Skin of body (tissue), 2 donors: ENCODE data around the gene CACNG1. TPM values are rescaled to one million over a fixed set of nuclear protein-coding genes. Genes with fewer than 3 reads are reported as not detected.

ENCODE experiments used
- DNase-seq: peaks from one replicate; lab custom pipeline; 2025; lab: John Stamatoyannopoulos, UW
- total RNA-seq: library from RNA; depleted of rRNA; stranded (reverse); fragments of >200 nt; gene quantifications from one replicate; pipeline ENCODE4 v1.2.3, GENCODE V29; 2014

CACNG1 gene
- total RNA-seq, 1 donor from 2014 or later = 5.4 TPM

DNA sequence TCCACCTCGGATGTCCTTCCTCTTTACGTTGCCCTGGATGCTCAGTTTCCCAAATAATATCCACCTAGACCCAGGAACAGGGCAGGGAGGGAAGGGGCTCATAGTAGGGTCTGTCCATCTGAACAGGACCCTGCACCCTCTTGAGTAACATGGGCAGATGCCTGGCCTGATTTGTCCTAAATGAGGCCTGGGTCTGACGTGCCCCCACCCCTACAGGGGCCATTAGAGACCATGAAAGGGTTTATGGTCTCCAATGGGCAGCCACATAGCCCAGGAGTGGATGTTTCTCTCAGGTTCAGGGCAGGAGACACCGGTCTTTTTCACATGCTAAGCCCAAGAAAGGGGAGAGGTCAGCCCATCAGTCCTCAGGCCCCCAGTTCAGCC, 6.8 kb downstream of the CACNG1 start:
- DNase-seq = no peak

DNA sequence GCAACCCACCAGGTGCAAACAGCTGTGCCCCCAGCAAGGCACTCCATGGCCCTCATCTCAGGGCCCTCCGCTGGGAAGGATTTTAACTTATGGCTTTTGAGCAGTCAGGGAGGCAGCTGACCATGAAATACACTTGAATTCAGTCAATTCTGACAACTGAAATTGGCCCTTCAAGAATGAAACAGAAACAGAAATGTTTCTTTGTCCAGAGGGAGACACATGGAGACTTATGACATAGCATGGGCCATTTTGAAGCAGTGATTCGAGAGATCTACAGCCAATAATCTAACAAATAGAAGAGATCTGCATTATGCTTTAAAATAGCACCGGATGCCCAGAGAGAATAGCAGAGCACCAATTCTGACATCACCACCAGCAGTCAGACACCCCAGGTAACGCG, 7.5 kb downstream of the CACNG1 start:
- no peak for DNase-seq

DNA sequence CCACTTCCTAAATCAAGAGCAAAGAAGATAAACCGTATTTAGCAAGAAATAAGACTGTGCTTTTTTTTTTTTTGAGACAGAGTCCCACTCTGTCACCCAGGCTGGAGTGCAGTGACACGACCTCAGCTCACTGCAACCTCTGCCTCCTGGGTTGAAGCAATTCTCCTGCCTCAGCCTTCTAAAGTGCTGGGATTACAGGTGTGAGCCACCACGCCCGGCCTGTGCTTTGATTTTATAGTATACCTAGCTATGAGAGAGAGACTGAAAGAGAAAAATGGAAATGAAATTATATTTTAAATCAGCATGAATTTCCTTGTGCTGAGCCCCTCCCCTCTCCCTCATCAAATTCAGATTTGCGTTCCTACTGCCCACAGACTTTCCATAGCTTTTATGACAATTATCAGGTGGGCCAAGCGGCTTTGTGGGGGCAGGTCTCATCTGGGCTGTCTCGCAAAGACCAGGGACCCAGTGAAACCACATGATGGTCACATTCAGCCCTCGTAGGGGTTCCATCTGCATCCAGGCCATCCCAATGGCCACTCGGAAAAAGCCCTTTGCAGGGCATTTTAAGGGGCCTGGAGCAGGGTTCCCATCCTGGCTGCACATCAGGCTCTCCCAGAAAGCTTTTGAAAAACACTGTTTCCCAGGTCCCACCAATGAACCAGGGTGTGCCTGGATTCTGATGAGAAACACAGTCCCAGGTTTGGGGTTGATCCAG, 8.5 kb downstream of the CACNG1 start:
- DNase-seq = no peak

DNA sequence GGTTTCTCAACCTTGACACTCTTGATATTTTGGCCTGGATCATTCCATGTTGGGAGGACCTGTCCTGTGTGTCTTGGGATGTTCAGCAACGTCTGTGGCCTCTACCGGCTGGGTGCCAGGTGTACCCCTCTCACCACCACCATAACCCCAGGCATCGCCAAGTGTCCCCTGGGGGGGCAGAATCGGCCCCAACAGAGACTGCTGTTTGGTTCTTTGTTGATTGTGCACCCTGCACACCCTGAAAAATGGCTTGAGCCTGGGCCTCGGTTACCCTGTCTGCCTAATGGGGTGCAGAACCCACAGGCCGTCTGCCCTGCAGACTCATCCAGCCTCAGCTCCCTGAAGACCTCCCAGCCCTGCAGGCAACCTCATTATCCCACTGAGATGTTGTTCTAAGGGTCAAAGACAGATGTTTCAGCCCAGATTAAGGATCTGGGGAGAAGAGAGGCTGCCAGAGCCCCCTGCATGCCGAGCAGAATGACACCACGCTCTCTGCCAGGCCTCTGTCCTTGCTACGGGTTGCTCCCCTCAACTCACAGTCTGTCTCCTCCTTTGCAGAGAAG, 9.2 kb downstream of the CACNG1 start:
- DNase-seq = no peak

DNA sequence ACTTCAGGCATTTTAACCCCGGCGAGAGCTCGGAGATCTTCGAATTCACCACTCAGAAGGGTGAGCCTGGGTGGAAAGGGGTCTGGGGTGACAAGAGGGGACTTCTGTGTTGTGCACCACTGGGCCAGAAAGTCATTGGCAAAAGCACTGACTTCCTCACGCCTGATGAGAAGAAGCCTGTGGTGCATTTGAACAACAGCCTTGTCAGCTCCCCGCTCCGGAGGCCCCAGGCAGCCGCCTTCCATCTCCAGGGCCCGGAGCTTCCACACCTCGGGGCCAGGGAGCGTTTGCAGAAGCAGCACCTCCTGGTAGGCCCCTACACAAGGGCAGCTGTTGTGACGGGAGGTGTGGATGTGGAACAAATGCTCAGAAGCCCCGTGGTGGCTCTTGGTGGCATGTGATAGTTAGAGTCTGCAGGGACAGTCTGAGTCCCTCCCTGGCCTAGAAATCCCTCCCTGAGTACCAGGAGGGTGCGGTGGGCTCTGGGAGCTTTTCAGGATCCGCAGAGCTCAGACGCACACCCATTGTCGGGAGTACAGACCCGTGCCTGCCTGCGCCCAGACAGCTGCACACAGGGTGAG, 9.7 kb downstream of the CACNG1 start:
- no peak for DNase-seq

DNA sequence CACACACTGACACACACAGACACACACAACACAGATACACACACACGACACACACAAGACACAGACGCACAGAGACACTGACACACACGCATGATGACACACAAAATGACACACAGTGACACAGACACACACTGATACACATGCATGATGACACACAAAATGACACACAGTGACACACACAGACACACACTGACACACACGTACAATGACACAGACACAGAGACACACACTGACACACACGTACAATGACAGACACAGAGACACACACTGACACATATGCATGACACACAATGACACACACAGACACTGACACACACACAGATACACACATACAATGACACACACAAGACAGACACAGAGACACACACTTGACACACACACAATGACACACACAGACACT, 10.3 kb downstream of the CACNG1 start:
- no peak for DNase-seq

DNA sequence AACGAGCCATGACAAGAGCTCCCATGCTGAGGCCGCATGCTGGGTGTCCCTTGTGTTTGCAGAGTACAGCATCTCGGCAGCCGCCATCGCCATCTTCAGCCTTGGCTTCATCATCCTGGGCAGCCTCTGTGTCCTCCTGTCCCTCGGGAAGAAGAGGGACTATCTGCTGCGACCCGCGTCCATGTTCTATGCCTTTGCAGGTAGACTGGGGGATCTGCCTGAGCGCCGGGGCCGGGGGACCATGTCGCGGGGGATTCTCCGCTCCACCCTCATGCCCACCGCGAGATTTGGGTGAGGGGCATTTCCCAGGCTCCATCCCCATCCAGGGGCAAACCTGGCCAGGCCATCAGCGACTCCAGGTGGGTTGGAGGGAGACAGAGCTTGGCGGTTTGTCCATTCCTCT, 10.7 kb downstream of the CACNG1 start:
- DNase-seq = no peak

DNA sequence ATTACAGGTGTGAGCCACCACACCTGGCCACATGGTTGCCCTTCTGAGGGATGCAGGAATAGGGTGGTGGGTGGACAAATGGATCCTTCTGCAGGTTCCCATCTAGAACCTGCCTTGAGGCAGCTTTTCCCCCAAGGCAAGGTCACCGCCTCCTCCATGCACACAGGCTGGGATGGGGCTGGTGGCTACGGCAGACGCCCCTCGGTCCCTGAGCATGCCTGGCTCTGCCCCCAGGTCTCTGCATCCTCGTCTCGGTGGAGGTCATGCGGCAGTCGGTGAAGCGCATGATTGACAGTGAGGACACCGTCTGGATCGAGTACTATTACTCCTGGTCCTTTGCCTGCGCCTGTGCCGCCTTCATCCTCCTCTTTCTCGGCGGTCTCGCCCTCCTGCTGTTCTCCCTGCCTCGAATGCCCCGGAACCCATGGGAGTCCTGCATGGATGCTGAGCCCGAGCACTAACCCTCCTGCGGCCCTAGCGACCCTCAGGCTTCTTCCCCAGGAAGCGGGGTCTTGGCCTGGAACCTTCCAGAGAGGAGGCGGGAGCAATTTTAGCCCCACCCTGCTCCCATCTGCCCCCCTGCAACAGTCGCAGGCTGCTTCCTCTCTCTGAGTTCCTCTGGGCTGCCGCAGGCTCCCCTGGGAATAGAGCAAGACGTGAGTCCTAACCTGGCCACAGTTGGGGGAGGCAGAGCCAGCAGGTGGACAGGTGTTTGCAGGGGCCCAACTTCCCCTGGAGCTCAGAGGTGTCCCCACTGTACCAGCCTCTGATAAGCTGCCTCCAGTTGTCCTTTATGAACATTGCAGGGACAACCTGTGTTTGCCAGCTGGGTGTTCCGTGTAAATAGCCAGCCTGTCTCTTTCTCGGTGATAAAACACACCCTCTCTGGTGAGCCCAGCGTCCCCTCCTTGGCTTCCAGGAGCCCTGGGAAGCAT, 11.7 kb downstream of the CACNG1 start:
- DNase-seq = no peak

DNA sequence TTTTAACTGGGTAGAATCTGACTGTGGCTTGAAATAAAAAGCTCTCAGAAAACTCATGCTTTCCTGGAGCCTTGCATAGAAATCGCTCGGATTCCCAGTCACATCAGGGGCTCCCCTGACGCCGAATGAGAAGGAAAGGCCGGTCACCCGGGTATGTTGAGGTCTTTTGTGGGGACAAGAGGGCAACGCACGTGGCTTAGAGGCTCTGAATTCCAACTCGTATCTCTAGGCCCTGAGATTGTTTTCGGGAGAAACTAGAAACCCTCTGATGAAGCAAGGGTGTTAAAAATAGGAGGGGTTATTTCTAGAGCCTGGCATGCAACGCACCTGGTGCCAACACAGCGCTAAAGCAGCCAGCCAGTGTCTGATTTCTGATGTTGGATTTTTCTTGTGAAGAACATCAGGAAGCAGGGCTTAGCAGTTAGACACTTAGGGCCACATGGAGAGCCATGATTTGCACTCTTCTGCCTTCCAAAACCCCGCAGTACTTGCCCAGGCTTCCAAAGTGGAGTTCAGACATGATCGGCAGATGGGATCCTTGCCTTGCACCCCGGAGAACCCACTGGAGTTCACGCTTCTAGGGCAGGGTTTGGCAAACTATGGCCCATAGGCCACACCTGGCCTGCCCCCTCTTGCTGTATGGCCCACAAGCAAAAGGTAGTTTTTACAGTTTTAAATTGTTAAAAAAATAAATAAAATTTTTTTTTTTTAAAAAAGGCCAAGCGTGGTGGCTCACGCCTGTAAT, 12.6 kb downstream of the CACNG1 start:
- no peak for DNase-seq

DNA sequence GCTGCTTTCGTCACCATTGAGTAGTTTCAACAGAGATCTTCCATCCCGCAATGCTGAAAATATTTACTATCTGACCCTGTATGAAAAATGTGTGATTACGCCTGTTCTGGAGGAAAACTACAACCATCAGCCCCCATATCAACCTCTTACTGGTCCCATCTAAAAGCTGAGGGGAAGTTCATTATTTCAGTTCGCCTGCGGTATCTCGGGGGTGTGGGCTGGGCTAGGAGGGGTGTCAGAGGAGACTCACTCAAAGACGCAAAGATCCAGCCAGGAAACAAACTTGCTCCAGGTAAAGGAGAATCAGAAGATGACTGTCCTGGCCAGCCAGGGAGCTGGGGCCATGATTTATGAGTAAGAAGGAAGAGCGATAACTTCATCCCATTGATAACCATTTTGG, 13.7 kb downstream of the CACNG1 start:
- DNase-seq = no peak

DNA sequence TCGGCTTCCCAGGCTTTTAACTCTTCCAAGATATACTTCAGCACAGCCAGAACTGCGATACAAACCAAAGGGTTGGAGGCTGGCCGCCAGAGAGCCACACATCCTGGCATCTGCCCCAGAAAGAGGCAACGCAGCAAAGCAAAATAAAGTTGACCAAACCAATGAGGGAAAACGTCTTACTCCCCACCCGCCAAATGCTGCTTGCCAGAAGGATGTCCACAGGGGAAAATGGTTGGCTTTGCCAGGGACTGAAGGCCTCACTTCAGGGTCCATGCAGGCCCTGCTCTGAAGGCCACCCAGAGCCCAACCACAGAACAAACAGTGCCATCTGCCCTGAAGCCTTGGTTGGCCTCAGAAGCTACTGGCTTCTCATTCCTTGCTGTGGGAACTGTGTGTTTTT, 15.0 kb downstream of the CACNG1 start:
- no peak for DNase-seq

DNA sequence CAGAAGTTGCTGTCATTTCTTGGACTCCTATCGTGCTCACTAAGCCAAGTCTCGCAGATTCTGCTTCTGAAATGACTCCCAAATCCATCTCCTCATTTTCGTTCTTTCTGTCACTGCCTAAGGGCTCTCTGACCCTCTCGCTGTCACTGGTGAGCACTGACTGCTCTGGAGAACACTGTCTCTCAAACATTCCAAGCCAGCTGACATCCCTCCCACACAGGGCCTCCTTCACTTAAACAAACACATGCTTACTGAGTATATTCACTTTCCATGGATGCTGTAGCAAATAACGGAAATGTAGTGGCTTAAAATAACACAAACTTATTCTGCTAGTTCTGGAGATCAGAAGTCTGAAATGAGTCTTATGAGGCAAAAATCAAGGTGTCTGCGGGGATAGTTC, 18.8 kb downstream of the CACNG1 start:
- no peak for DNase-seq

DNA sequence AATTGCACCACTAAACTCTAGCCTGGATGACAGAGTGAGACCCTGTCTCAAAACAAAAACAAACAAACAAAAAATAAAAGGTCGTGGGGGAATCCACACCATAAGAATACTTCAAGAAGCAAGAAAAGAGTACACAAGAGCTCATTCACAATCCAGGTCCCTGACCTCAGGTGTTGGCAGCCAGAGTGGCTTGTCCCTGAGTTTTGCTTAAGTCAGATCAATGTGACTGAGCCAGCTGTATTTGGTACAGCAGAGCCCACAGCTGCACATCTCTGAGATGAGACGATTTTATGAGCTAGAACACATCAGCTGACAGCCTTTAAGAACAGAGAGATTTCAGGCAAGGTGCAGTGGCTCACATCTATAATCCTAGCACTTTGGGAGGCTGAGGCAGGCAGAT, 22.4 kb downstream of the CACNG1 start:
- no peak for DNase-seq

DNA sequence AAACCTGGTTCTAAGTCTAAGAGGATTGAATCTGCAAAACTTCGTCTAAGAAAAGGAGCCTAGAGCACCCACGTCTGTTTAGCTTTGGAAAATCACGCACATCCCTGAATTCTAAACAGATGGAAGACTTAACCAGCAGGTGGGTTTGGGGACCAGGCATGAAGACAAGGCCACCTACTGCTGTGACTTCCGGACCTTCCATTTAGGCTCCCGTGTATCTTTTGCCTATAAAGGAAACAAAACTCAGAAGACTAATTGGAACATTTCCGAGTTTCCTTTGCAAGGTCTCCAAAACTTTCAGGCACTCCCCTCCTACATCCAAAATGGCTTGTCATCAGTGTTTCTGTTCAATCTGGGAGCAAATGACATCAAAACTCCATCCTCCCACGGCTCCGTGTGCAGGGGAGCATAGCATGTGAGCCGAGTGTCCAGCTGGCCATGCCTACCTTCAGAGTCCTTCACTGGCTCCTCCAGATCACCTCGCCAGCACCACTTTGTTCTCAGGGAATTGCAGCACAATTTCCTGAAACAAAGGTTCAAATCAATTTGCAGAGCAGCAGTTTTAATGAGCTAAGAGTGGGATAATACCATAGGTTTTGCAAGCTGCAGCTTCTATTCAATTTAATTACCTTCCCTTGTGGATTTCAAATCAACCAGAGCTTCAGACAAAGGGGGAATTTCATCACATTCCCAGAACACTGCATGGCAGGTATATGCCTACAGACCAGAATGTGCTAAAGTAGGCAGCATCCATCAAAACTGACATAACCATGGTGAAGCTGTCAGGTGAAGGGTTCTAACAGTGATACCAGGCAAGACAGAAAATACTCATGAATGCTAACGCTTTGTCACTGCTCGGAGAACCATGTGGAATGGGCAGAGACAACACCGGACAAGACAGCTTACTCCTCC, 23.5 kb downstream of the CACNG1 start:
- no peak for DNase-seq

DNA sequence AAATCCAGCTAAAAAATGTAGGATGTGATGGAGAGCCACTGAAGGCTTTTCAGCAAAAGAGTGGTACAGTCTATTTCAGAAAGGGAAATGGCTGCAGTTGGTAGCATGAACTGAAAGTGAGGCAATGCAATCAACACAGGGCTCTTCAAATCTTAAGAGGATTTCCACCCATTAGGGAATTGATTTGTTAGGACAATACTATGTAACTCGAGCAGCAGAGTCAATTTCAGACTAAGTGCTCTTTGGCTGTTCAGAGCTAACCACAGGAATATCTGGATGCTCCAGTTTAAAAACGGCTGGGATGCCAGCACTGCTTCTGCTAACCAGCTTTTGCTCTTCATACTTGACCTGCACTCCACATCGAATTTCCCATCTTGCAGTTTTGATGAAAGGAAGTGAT, 24.6 kb downstream of the CACNG1 start:
- no peak for DNase-seq

DNA sequence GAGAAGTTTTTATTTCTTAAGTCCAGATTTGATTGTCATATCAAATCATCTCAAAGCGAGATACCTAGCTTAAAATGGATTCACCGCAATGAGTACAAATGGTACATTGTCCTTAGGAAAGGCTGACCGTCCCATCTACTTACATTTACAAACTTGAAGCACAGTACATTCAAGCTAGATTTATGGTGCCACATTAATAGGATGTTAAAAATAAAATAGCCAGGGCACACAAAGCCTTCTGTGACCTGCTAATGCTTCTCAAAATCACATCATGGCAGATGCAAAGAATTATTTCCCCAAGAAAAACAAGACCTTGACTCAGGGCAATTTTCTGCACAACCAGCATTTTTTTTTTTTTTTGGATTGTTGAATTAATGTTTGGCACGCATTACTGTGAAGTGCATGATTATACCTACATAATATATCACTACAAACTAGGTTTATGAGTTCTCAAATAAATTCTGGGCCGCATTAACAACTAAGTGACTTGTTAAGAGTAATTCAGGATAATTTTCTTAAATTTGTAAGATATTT, 25.3 kb downstream of the CACNG1 start:
- no peak for DNase-seq

DNA sequence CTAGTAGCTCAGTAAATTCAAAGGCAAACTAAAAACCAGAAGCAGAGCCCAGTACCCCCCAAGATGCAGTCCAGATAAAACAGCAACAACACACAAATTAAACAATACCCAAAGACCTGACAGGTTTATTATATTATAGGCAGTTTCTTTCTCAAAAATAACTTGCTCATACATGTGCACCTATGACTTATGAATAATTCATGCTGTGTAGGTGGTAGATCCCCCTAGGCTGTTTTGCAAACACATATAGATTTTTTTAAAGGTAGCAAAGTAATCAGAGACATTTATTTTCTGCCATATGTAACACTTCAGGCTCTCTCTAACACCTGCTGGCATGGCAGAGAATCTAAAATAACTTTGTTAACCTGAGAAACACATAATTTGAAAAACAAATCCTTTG, 27.2 kb downstream of the CACNG1 start:
- DNase-seq = no peak

DNA sequence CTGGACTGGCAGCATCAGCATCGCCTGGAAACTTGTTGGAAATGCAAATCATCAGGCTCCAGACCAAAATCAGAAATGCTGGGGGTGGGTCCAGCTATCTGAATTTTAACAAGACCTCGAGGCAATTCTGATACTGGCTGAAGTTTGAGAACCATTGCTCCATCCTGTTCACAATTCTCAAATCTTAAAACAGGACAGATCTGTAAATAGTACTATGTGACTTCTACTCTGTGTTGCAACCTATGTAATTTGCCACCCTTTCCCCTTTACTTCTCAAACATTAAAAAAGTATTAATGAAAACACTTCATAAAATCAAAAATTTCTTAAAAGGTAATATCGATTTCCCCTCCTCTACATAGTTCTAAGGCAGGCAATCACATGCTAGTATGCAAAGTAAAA, 28.5 kb downstream of the CACNG1 start:
- no peak for DNase-seq

DNA sequence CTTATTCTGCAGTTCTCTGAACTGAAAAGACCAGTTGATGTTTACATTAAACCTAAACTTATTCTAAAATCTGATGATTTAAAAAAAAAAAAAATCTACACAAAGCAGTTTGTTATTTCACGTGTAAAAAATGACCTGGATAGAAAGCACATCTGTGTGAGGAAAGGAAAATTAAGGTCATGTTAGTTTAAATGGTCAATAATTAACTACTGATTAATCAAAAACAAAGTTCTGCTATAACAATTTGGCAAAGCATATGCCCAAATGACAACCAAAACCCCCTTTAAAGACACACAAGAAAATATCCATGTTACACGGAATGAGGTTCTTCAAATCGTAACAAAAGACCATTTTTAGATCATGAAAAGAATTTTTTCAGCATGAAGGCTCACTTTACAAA, 30.4 kb downstream of the CACNG1 start:
- DNase-seq = no peak

DNA sequence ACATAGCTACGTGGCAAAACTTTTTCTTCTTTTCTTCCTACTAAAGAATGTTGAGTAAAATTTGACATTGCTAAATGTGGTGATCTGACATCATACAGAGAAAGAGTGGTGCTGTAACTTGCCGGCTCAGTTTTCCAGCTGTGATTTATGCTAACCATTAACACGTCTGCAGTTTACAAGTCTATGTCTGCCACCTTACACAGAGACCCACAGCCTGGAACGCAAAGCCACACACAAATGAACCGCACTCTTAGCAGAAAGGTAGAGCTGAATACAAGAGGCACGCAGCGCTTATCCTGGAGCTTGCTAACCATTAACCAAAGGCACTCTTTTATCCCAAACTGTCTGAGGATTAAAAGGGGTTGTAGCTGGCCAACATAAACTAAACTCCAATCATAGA, 31.9 kb downstream of the CACNG1 start:
- DNase-seq = no peak
